Subcutaneous abdominal adipose tissue (tissue), 5 donors: Measurements from ENCODE around the gene PARD3B.

Experiments
- H3K27ac ChIP-seq: one replicate; pipeline ENCODE4 v1.7.0; 2013; ENCODE audit warnings: low read depth, mild to moderate bottlenecking, inconsistent platforms, low read length, moderate library complexity
- H3K27me3 ChIP-seq, 5 donors: one replicate each; pipeline ENCODE4 v1.7.0; 2013; ENCODE audit warnings: low read length in 5 of 5, inconsistent platforms in 1 of 5; ENCODE audit not compliant: control insufficient read depth in 5 of 5, insufficient read depth in 4 of 5
- H3K36me3 ChIP-seq, 5 donors: one replicate each; pipeline ENCODE4 v1.7.0; 2013; ENCODE audit warnings: low read length in 5 of 5; ENCODE audit not compliant: control insufficient read depth in 5 of 5, insufficient read depth in 5 of 5
- H3K4me1 ChIP-seq, 5 donors: one replicate each; pipeline ENCODE4 v1.7.0; 2013; ENCODE audit warnings: low read length in 5 of 5, mild to moderate bottlenecking in 3 of 5, moderate library complexity in 1 of 5; ENCODE audit not compliant: control insufficient read depth in 5 of 5, insufficient read depth in 5 of 5
- H3K4me3 ChIP-seq, 5 donors: one replicate each; pipeline ENCODE4 v1.7.0; 2013; ENCODE audit warnings: low read length in 5 of 5, low read depth in 1 of 5
- H3K9ac ChIP-seq, 5 donors: one replicate each; pipeline ENCODE4 v1.7.0; 2013; ENCODE audit warnings: low read length in 5 of 5, mild to moderate bottlenecking in 4 of 5, moderate library complexity in 3 of 5
- H3K9me3 ChIP-seq, 5 donors: one replicate each; pipeline ENCODE4 v1.7.0; 2013; ENCODE audit warnings: low read length in 5 of 5; ENCODE audit not compliant: control insufficient read depth in 5 of 5
- donor health status: healthy.
- donor health status: healthy.
- donor health status: healthy.
- donor health status: healthy.
- donor health status: healthy.

The PARD3B gene

DNA sequence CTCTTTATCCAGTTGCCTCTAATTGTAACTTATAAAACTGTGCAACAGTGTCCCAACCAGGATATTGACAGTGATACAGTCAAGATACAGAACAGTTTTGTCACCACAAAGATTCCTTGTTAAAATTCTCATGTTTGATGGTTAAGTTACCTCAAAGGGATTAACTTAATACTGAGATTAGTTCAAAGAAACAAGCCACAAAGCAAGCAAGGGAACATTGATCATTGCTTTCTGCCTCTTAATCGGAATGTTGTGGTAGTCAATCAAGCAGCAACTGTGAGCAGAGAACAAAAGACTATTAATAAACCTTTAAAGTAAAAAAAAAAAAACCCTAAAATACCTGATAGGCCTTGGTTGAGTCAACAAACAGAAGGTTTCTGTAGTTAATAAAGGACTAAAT is 352.3 kb downstream of the PARD3B start:
- no peak overlapping the region for H3K4me3 ChIP-seq
- no peak overlapping the region for H3K27ac ChIP-seq
- H3K27me3 ChIP-seq: no peaks in the 10 kb centered on the region
- H3K36me3 ChIP-seq: no peaks in the 10 kb centered on the region
- H3K9me3 ChIP-seq: peaks cover 0 to 10% (median 0%) of the 10 kb centered on the region in 5 donors
- H3K9ac ChIP-seq: no peak overlapping the region
- H3K4me1 ChIP-seq: peaks cover 0 to 9% (median 8%) of the 10 kb centered on the region in 5 donors

DNA sequence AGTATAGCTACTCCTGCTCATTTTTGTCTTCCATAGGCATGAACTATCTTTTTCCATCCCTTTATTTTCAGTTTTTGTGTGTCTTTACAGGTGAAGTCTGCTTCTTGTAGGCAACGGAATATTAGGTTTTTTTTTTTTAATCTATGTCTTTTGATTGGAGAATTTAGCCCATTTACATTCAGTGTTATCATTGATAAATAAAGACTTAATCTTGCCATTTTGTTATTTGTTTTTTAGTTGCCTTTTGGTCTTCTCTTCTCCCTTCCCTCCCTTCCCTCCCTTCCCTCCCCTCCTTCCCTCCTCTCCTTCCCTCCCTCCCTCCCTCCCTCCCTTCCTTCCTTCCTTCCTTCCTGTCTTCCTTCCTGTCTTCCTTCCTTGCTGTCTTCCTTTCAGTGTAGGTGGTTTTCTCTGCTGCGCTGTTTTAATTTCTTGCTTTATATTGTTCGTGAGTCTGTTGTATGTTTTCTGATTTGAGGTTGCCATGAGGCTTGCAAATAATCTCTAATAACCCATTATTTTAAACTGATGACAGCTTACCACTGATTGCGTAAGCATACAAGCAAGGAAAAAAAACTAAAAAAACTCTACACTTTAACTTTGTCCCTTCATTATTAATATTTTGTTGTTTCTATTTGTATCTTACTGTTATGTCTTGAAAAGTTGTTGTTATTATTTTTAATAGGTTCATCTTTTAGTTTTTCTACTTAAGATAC is 353.8 kb downstream of the PARD3B start:
- H3K9me3 ChIP-seq: peaks cover 0 to 10% (median 0%) of the 10 kb centered on the region in 5 donors
- H3K4me3 ChIP-seq: no peak overlapping the region
- H3K4me1 ChIP-seq: peaks cover 0 to 9% (median 8%) of the 10 kb centered on the region in 5 donors
- H3K36me3 ChIP-seq: no peaks in the 10 kb centered on the region
- H3K9ac ChIP-seq: no peak overlapping the region
- H3K27ac ChIP-seq: no peak overlapping the region
- H3K27me3 ChIP-seq: no peaks in the 10 kb centered on the region

DNA sequence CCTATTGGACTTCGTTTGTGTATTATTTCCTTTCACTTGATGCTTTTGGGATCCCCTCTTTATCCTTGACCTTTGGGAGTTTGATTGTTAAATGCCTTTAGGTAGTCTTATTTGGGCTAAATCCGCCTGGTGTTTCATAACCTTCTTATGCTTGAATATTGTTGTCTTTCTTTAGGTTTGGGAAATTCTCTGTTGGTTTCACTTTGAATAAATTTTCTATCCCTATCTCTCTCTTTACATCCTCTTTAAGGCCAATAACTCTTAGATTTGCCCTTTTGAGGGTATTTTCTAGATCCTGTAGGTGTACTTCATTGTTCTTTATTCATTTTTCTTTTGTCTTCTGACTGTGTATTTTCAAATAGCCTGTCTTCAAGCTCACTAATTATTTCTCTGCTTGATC is 354.7 kb downstream of the PARD3B start:
- H3K36me3 ChIP-seq: no peaks in the 10 kb centered on the region
- peaks cover 0 to 10% (median 0%) of the 10 kb centered on the region in 5 donors for H3K9me3 ChIP-seq
- peaks cover 0 to 9% (median 8%) of the 10 kb centered on the region in 5 donors for H3K4me1 ChIP-seq
- no peak overlapping the region for H3K9ac ChIP-seq
- H3K27ac ChIP-seq: no peak overlapping the region
- H3K27me3 ChIP-seq: no peaks in the 10 kb centered on the region
- H3K4me3 ChIP-seq: no peak overlapping the region

DNA sequence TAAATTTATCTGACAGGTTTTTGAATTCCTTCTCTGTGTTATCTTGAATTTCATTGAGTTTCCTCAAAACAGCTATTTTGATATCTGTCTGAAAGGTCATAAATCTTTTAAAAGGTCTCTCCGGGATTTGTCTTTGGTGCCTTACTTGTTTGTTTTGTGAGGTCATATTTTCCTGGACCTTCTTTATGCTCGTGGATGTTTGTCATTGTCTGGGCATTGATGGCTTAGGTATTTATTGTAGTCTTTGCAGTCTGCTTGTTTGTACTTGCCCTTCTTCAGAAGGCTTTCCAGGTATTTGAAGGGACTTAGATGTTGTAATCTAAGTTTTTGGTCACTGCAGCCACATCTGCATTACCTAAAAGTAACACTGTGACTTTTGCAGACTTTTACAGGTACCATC is 355.2 kb downstream of the PARD3B start:
- H3K4me3 ChIP-seq: no peak overlapping the region
- no peak overlapping the region for H3K27ac ChIP-seq
- no peak overlapping the region for H3K9ac ChIP-seq
- H3K4me1 ChIP-seq: peaks cover 0 to 9% (median 8%) of the 10 kb centered on the region in 5 donors
- no peaks in the 10 kb centered on the region for H3K27me3 ChIP-seq
- H3K36me3 ChIP-seq: no peaks in the 10 kb centered on the region
- peaks cover 0 to 10% (median 0%) of the 10 kb centered on the region in 5 donors for H3K9me3 ChIP-seq

DNA sequence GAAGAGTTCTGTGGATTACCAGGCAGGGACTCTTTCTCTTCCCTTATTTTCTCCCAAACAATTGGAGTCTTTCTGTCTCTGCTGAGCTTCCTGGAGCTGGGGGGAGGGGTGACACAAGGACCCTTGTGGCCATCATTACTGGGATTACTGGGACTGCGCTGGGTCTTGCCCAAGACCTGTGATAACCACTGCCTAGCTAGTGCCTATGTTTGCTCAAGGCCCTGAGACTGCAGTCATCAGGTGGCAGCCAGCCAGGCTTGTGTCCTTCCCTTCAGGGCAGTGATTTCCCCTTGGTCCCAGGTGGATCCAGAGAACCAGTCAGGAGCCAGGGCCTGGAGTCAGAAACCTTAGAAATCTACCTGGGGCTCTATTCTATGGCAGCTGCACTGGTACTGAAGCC is 355.6 kb downstream of the PARD3B start:
- H3K9me3 ChIP-seq: peaks cover 0 to 10% (median 0%) of the 10 kb centered on the region in 5 donors
- H3K27ac ChIP-seq: no peak overlapping the region
- no peak overlapping the region for H3K4me3 ChIP-seq
- no peaks in the 10 kb centered on the region for H3K36me3 ChIP-seq
- H3K4me1 ChIP-seq: peaks cover 0 to 9% (median 8%) of the 10 kb centered on the region in 5 donors
- no peak overlapping the region for H3K9ac ChIP-seq
- H3K27me3 ChIP-seq: no peaks in the 10 kb centered on the region

DNA sequence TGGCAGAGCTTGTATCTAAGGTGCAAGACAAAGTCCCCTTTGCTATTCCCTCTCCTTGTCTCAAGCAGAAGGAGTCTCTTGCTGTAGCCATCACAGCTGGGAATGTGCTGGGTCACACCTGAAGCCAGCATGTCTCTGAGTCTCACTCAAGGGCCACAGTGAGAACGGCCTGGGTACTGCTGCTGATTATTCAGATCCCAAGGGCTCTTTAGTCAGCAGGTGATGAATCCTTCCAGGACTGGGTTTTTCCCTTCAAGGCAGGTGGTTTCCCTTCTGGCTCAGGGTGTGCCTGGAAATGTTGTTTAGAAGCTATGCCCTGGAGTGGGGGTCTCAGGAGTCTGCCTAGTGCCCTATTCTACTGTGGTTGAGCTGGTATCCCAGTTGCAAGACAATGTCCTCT is 356.3 kb downstream of the PARD3B start:
- Histone ChIP-seq H3K27me3 (no peaks in the 10 kb centered on the region), H3K9me3 (peaks cover 0 to 10% (median 0%) of the 10 kb centered on the region in 5 donors), H3K36me3 (no peaks in the 10 kb centered on the region), H3K9ac (no peak overlapping the region), H3K4me3 (no peak overlapping the region), H3K4me1 (peaks cover 0 to 9% (median 8%) of the 10 kb centered on the region in 5 donors), H3K27ac (no peak overlapping the region)

DNA sequence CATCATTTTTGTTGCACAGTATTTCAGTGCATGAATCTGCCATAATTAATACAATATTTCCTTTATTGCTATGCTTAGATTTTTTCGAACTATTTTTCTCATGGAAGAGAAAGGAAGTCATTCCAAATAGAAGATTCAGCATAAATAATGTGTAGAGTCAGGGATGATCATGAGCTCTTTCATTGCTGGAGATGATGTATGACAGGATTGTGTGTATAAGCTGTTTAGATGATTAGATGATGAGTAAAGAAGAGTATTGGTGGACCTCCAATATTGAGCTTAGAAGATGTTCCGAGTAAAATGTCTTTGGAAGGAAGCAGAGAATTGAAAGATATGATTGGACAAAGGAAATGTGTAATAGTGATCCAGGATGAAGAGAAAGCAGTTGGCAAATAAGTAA is 364.5 kb downstream of the PARD3B start:
- H3K27ac ChIP-seq: no peak overlapping the region
- H3K27me3 ChIP-seq: no peaks in the 10 kb centered on the region
- no peaks in the 10 kb centered on the region for H3K9me3 ChIP-seq
- H3K4me3 ChIP-seq: no peak overlapping the region
- no peaks in the 10 kb centered on the region for H3K36me3 ChIP-seq
- no peak overlapping the region for H3K9ac ChIP-seq
- peaks cover 0 to 11% (median 0%) of the 10 kb centered on the region in 5 donors for H3K4me1 ChIP-seq

DNA sequence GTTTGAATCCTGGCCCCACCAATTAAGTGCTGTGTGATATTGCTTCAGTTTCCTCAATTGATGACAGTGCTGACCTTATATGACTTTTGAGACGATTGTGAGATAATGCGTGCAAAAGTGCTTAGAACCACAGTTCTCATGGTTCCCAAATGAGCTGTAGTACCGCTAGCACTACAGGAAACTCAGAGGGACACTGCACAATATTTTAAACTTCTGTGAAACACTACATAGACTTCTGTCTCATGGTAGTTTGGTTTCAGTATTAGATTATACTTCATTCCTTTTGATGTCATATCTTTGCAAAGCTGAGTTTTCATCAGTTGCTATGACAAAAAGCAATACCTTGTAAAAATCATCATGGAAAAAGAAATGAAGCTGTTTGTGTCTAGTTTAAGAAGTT is 368.0 kb downstream of the PARD3B start:
- Histone ChIP-seq H3K4me3 (no peak overlapping the region), H3K27ac (no peak overlapping the region), H3K9ac (no peak overlapping the region), H3K36me3 (no peaks in the 10 kb centered on the region), H3K4me1 (peaks cover 0 to 3% (median 0%) of the 10 kb centered on the region in 5 donors), H3K27me3 (no peaks in the 10 kb centered on the region), H3K9me3 (no peaks in the 10 kb centered on the region)

DNA sequence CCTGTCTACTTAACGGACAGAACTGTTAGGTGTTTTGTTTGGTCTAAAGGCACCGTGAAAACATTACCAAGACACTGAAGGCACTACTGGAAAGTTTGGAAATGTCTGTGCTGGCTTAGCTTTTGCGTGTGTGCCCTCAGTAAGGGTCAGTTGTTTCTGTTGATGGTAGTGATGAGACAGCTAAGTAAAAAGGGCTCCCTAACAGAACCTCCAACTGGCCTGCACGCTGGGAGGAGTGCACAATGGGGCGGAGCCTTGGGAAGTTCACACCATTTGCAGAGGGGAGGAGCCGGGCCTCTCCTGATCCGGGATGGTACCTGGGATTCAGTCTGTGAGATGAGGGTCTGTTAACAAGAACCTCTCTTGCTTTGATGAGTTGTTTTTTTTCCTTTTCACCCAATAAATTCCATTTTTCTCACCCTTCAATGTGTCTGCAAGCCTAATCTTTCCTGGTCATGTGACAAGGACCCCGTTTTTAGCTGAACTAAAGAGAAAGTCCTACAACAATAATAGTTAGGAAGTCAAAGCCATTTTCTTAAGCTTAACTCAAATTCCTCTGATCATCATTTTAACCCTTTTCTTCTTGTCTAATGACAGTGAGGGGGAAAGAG is 368.7 kb downstream of the PARD3B start:
- H3K36me3 ChIP-seq: no peaks in the 10 kb centered on the region
- H3K9ac ChIP-seq: no peak overlapping the region
- no peak overlapping the region for H3K4me3 ChIP-seq
- no peaks in the 10 kb centered on the region for H3K9me3 ChIP-seq
- H3K4me1 ChIP-seq: peaks cover 0 to 3% (median 0%) of the 10 kb centered on the region in 5 donors
- H3K27ac ChIP-seq: no peak overlapping the region
- no peaks in the 10 kb centered on the region for H3K27me3 ChIP-seq

DNA sequence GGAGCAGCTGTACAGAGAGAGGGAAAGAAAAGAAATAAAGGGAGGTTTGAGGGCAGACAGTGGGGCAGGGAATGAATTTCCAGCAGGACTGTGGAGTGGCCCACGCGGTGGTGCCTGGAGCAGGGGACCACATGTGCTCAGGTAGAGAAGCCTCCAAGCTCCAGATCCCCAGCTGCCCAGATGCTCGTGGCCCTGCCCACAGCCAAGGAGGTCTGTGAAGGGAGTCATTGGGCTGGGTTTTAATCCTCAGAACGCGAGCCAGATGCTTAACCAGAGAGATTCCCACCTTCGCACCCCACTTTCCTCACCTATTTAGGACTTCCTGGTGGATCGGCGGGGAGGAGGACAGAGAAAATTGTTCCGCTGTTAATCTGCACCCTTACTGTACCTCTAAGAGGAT is 369.4 kb downstream of the PARD3B start:
- Histone ChIP-seq H3K27me3 (no peaks in the 10 kb centered on the region), H3K36me3 (no peaks in the 10 kb centered on the region), H3K4me3 (no peak overlapping the region), H3K4me1 (peaks cover 0 to 3% (median 0%) of the 10 kb centered on the region in 5 donors), H3K27ac (no peak overlapping the region), H3K9ac (no peak overlapping the region), H3K9me3 (no peaks in the 10 kb centered on the region)
